Sigmoid colon (tissue), 7 donors: ENCODE measurements around the gene C14orf180. TPM values are rescaled to one million over a fixed set of nuclear protein-coding genes. Genes with fewer than 3 reads are reported as not detected.

Experiments
- DNase-seq: peaks from one replicate; pipeline ENCODE4 v3.0.0-alpha.2; 2019
- H3K27ac ChIP-seq, 4 donors: fragments of 200-600 bp; sonication (generic); one replicate each; pipeline ENCODE4 v1.5.1; 2016 to 2019; ENCODE audit warnings: mild to moderate bottlenecking in 1 of 4
- H3K27me3 ChIP-seq, 3 donors: fragments of 200-600 bp; sonication (generic); one replicate each; pipeline ENCODE4 v1.5.1; 2019; ENCODE audit warnings: mild to moderate bottlenecking in 1 of 3
- H3K36me3 ChIP-seq, 4 donors: fragments of 200-600 bp; sonication (generic); one replicate each; pipeline ENCODE4 v1.5.1; 2016 to 2019
- H3K4me1 ChIP-seq, 4 donors: fragments of 200-600 bp; sonication (generic); one replicate each; pipeline ENCODE4 v1.5.1; 2017 to 2019
- H3K4me3 ChIP-seq, 4 donors: fragments of 200-600 bp; sonication (generic); one replicate each; pipeline ENCODE4 v1.5.1; 2017 to 2019; ENCODE audit warnings: mild to moderate bottlenecking in 2 of 4, moderate library complexity in 1 of 4
- H3K9me3 ChIP-seq, 4 donors: fragments of 200-600 bp in 3 of 4; sonication (generic) in 3 of 4; one replicate each; pipeline versions ENCODE4 v1.5.1 to v1.6.1; 2013 to 2019
- CTCF ChIP-seq, 4 experiments: fragments of 450-650 bp in 3 of 4; fragments of 200-600 bp in 1 of 4; IDR thresholded peaks; one replicate each; pipeline ENCODE4 v1.5.1; 2016 to 2019; ENCODE audit warnings: antibody characterized with exemption in 4 of 4, mild to moderate bottlenecking in 3 of 4, moderate library complexity in 2 of 4
- EP300 ChIP-seq, 4 donors: sonication (generic); formaldehyde crosslinking; IDR thresholded peaks; one replicate each; pipeline ENCODE4 v1.6.1; 2017; ENCODE audit warnings: antibody characterized with exemption in 4 of 4
- POLR2A ChIP-seq, 2 donors: fragments of 450-650 bp; IDR thresholded peaks; one replicate each; pipeline ENCODE4 v1.6.1; 2016; ENCODE audit warnings: antibody characterized with exemption in 2 of 2, mild to moderate bottlenecking in 2 of 2, moderate library complexity in 2 of 2
- POLR2AphosphoS5 ChIP-seq, 4 donors: sonication (generic); formaldehyde crosslinking; IDR thresholded peaks; one replicate each; pipeline ENCODE4 v1.6.1; 2017; ENCODE audit warnings: antibody characterized with exemption in 4 of 4
- WGBS, 2 donors: extraction: QIAGEN DNeasy Blood & Tissue Kit; methylation state at CpG; one replicate each; pipeline ENCODE4 v1.1.7; 2013; 5-methylcytosine and 5-hydroxymethylcytosine counted together
- intact Hi-C: fragments of 100-400 bp; cut with DNase I; formaldehyde crosslinking; loops from one replicate; pipeline ENCODE4 v1.15.1; 2023
- polyA plus RNA-seq, 3 donors: library from polyadenylated mRNA; stranded (reverse); fragments of 200-250 nt; gene quantifications; one replicate each; pipeline ENCODE4 v1.2.3, GENCODE V29; 2013
- total RNA-seq, 4 donors: library from RNA; depleted of rRNA; stranded (reverse); fragments of >200 nt; gene quantifications; one replicate each; pipeline ENCODE4 v1.1.0, GENCODE V29; 2016
- donor health status: healthy with polysubstance abuse.
- donor health status: Bipolar disorder and iron deficiency.
- donor health status: healthy.

C14orf180 gene
- total and polyA plus RNA-seq, 7 donors: 0.16 to 5.0 (median 0.58) TPM; not detected in 1

DNA sequence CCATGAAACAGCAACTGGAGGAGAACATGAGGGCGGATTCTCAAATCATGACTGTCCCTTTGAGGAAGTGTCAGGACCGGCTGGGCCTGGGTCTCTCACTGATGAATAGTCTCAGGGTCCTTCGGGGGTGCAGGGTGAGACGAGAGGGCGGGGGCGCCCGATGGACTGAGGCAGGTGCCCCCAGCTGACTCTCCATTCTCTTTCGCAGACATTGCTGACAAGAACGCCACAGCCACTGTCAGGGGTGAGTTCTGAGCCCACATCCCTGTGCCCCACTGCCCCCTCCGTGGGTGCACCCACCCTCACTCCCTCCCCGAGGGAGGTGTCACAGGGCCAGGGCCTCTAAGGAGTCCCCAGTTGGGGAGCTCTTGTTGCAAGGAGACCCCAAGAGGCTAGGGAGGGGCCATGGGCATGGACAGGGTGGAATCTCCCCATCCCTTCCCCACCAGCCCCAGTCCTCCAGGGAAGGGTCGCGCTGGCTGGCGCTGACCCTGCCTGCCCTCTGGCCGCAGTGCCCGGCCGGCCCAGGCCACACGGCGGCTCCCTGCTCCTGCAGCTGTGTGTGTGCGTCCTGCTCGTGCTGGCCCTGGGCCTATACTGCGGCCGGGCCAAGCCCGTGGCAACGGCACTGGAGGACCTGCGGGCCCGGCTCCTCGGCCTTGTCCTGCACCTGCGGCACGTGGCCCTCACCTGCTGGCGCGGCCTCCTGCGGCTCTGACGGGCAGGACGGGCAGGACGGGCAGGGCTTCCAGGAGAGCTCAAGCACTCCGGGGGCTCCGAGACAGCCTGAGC, 8.7 kb downstream of the C14orf180 start:
- intact Hi-C loops: no loop called here
- Histone ChIP-seq H3K4me3 (no peak overlapping the region), H3K9me3 (no peaks in the 10 kb centered on the region), H3K27ac (no peak overlapping the region), H3K4me1 (no peaks in the 10 kb centered on the region), H3K27me3 (peaks cover 0 to 21% (median 0%) of the 10 kb centered on the region in 3 donors), H3K36me3 (no peaks in the 10 kb centered on the region)
- TF ChIP-seq CTCF (IDR thresholded peaks at IDR 0.05) (no peak), EP300 (IDR thresholded peaks at IDR 0.05) (no peak), POLR2AphosphoS5 (IDR thresholded peaks at IDR 0.05) (no peak), POLR2A (IDR thresholded peaks at IDR 0.05) (no peak)
- WGBS, 2 donors: 76 to 88% methylated on average over 38 of the region's 38 CpGs
- DNase-seq: no peak

DNA sequence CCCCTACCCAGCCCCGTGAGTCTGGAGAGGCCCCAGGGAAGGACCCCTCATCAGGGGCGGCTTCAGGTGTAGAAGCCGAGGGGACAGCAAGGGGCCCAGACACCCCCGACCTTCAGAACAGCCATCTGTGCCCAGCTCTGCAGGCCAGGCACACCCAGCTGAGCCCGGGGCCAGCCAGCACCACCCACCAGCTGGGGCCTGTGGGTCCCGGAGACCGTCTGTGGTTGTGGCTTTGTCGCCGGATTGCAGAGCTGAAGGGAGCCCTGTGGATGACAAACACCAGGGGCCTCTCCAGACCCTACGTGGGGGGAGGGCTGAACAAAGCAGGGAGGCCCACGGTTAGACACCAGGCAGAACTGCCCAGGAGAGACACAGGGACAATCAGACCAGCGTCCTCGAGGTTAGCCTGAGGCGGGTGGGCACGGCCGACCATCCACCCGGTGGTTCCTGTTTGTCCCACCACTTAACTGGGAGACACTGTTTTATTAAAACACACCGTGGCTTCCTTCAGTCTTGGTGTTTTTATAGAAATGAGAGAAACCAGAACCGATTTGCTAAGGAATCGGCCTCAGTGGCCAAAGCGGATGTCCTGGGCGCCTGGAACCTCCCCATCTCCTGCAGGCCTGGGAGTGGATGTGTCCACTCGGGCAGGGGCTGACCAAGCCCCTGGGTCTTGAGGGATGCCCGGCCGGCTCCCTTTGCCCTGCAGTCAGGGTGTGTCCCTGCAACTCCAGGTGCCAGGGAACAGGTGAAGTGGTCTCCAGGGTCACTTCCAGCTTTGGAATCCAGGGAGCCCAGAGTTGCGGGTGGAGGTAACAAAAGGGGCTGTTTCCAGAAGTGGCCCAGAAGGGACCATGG, 10.0 kb downstream of the C14orf180 start:
- 76 to 83% methylated on average over 26 of the region's 26 CpGs for WGBS, 2 donors
- Histone ChIP-seq H3K27me3 (peaks cover 0 to 12% (median 0%) of the 10 kb centered on the region in 3 donors), H3K27ac (no peak overlapping the region), H3K9me3 (no peaks in the 10 kb centered on the region), H3K4me1 (no peaks in the 10 kb centered on the region), H3K4me3 (no peak overlapping the region), H3K36me3 (no peaks in the 10 kb centered on the region)
- intact Hi-C loops: no loop called here
- DNase-seq: no peak
- TF ChIP-seq POLR2AphosphoS5 (IDR thresholded peaks at IDR 0.05) (no peak), EP300 (IDR thresholded peaks at IDR 0.05) (no peak), POLR2A (IDR thresholded peaks at IDR 0.05) (no peak), CTCF (IDR thresholded peaks at IDR 0.05) (no peak)

GRCh38 chr14:104590240-104590965, 10.8 kb downstream of the C14orf180 start:
- no peak overlapping the region for H3K4me3 ChIP-seq
- no peaks in the 10 kb centered on the region for H3K36me3 ChIP-seq
- DNase-seq: no peak
- H3K27me3 ChIP-seq: peaks cover 0 to 4% (median 0%) of the 10 kb centered on the region in 3 donors
- H3K27ac ChIP-seq: no peak overlapping the region
- no peaks in the 10 kb centered on the region for H3K4me1 ChIP-seq
- WGBS, 2 donors: 76 to 81% methylated on average over 23 of the region's 23 CpGs
- H3K9me3 ChIP-seq: no peaks in the 10 kb centered on the region
- TF ChIP-seq EP300 (IDR thresholded peaks at IDR 0.05): no peak
- no peak for TF ChIP-seq POLR2AphosphoS5 (IDR thresholded peaks at IDR 0.05)
- no peak for TF ChIP-seq CTCF (IDR thresholded peaks at IDR 0.05)
- TF ChIP-seq POLR2A (IDR thresholded peaks at IDR 0.05): no peak
- intact Hi-C loops: no loop called here

GRCh38 chr14:104591031-104591430, 11.5 kb downstream of the C14orf180 start:
- intact Hi-C loops: no loop called here
- Histone ChIP-seq H3K4me1 (no peaks in the 10 kb centered on the region), H3K27me3 (peaks cover 0 to 2% (median 0%) of the 10 kb centered on the region in 3 donors), H3K36me3 (no peaks in the 10 kb centered on the region), H3K27ac (no peak overlapping the region), H3K4me3 (no peak overlapping the region), H3K9me3 (no peaks in the 10 kb centered on the region)
- WGBS, 2 donors: 63 to 72% methylated on average over 7 of the region's 7 CpGs
- no peak for DNase-seq
- TF ChIP-seq POLR2A (IDR thresholded peaks at IDR 0.05) (no peak), POLR2AphosphoS5 (IDR thresholded peaks at IDR 0.05) (no peak), CTCF (IDR thresholded peaks at IDR 0.05) (no peak), EP300 (IDR thresholded peaks at IDR 0.05) (no peak)
